GM18511 (cell line): ENCODE results near the gene MYL12A.
A peak's percentile ranks its signal among the peaks of the same experiment; 100 is the strongest.
"Not testable (repeated sequence)": the region's sequence is repeated elsewhere in the genome, so short reads cannot be mapped to it uniquely, and the experiment has no call there.

Experiments
- ATAC-seq: cut with Tn5 transposase; IDR thresholded peaks from one replicate; pipeline ENCODE4 v1.9.1; 2021; ENCODE audit warnings: mild to moderate bottlenecking, moderate library complexity; ENCODE audit not compliant: unreplicated experiment

The MYL12A gene

GRCh38 chr18:3247240-3248061 is at the start of gene MYL12A:
Gene MYL12A (plus strand): TSS chr18:3247801. CDS start chr18:3253248, 5,447 bp downstream.
- ATAC-seq, result peak; percentile 85

DNA sequence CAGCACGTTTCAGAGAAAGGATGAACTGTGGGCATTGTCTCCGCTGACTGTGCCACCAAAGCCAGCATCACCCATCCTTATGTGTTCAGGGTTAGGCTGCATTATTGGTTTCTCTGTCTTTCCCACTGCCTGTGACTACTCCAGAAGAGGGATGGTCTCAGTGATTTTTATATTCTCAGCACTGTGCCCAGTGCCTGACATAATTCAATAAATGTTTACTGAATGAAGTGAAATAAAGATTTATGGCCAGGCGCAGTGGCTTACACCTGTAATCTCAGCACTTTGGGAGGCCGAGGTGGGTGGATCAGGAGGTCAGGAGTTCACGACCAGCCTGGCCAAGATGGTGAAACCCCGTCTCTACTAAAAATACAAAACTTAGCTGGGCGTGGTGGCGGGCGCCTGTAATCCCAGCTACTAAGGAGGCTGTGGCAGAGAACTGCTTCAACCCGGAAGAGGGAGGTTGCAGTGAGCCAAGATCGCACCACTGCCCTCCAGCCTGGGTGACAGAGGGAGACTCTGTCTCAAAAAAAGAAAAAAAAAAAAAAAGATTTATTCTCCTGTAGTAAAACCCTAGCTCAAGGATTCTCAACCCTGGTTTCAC is 49.2 kb upstream of the MYL12A start:
- not testable (repeated sequence) for ATAC-seq

- no peak for ATAC-seq
These were observed 47.5 kb upstream of the MYL12A start for GRCh38 chr18:3199942-3200645.

GRCh38 chr18:3205239-3205638 is 42.4 kb upstream of the MYL12A start:
- no peak for ATAC-seq

DNA sequence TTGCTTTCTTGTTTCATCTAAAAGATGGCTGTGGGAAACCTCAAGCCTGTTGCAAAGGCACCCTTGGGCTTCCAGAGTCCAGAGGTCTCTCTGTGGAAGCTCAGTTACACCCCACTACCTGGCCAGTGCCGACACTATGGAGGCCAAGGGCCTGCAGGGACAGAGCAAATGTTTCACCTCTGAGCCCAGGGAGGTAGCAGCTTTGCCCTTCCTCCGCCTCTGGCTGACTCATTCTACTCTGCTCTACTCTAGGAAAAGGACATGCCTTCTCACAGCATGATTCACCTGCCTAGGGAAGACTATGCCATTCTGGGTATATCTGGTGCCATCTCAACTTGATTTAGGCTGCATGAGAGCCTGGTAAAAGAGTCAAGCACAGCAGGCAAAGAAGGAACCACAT is 40.0 kb upstream of the MYL12A start:
- no peak for ATAC-seq

DNA sequence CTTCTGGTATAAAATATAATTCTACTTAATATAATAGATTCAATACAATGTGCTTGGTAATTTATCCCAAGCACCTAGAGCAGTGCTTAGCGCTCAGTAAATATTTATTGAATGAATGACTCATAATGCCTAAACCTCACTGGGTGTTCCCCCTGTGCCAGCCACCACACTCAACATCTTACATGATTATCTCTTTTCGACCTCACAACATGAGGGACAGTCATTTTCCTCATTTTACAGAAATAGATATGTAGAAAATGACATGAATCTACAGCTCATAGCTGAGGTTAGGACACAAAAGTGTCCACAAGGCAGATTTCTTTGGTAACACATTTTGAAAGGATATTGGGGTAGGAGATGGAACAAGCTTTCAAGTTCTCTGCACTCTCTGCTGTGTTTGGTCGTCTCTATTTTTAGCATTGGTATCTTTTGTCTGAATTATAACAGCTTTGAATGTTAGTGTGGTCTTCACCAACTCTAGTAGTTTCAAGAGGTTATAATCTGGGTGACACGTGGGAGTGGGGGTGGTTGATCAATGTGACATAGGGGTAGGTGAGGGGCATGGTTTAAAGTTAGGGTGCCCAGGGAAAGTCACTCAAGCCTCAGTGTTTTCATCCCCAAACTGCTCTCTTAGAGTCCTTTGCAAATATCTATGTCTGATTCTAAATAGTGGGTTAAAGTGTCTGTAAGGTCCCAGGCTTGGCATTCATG is 37.6 kb upstream of the MYL12A start:
- peak; percentile 92 for ATAC-seq

DNA sequence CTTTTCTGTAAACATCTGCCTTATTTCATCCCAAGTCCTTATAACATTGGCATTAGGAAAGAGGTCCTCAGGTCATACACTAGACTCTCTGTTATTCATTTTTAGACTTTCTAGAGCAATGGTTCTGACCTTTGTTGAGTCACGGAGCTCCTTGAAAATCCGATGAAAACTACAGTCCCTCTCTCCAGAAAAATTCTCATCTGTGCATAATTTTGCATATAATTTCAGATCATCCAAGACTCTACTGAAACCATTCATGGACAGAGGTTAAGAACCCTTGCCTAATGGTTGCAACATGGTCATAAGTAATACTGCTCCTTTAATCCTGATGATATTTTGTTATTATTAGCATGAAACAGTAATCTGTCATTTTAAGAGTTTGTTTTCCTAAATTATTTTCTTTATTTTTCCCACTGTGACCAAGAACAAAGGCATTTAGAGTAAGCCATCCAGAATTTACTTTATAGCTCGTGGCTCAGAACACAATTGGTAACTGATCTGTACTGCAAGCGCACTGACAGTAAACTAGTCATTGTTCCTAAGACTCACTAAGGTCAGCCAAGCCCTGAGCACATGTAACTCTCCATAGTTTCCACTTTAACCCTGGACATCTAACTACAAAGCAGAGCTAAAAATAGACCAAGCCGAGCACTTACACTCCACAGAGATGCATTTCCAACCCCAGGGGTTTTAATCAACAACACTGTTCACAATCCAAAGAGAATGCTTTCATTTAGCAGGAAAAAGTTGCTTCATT is 36.2 kb upstream of the MYL12A start:
- ATAC-seq, result no peak

DNA sequence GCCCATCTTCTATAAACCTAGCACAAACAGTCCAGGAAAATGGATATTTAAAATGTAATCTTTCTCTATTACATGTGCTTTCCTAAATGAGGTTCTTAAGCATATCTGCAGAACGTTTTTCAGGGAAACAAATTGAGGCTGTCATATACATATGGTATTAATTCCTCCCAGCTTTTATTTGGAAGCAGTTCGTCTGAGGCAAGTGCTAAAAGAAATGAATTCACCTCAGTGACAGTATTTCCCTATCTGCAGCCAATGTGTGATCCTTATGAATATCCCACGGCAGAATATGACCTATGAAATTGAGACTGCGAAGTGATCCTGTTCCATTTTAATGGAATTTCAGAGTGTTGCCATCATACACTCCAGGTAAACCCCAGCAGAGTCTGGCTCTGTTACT is 34.9 kb upstream of the MYL12A start:
- ATAC-seq, result no peak

GRCh38 chr18:3213300-3214059 is 34.1 kb upstream of the MYL12A start:
- no peak for ATAC-seq

- no peak for ATAC-seq
These were observed 32.6 kb upstream of the MYL12A start for GRCh38 chr18:3214855-3215637.

- no peak for ATAC-seq
These were observed 30.6 kb upstream of the MYL12A start for GRCh38 chr18:3216987-3217386.

- ATAC-seq, result no peak
These were observed 29.5 kb upstream of the MYL12A start for GRCh38 chr18:3217948-3218647.

- no peak for ATAC-seq
These were observed 28.8 kb upstream of the MYL12A start for GRCh38 chr18:3218819-3219218.

- ATAC-seq, result no peak
These were observed 28.4 kb upstream of the MYL12A start for GRCh38 chr18:3219241-3219630.

DNA sequence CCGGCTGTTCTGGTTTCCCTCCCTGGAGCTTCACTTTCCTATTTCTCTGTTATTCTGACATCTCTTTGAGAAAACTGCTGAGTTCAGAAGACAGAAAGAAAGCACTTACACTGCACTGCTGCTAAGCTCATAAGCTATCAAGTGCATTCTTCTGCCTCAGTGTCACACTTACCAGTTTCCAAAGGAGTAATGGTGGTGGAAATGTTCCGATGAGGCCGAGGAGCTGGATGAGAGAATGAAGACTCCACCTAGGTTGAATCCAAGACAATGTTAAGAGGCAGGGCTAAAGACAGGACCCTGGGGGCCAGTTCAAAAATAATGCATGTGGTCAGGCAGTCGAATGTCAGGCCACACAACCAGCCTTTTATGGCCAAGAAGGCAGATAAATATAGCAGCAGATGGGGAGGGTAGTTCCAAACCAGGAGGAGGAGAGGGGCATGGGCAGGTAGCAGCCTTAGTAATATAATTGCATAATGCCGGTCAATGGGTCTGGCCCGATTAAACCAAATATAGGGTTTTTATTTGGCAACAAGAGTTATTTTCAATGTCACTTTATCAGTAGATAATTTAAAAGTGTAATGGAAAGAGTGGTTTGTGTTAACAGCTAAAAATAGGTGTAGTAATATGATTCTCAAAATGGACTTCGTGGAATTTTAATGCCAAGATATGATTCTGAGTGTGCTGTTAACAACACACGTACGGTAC is 27.8 kb upstream of the MYL12A start, which contains the start of gene MYOM1:
Gene MYOM1 (minus strand): TSS at position 338 of the 705 bp plus-strand sequence. CDS start 4,745 bp downstream, outside the sequence.
- ATAC-seq, result no peak

DNA sequence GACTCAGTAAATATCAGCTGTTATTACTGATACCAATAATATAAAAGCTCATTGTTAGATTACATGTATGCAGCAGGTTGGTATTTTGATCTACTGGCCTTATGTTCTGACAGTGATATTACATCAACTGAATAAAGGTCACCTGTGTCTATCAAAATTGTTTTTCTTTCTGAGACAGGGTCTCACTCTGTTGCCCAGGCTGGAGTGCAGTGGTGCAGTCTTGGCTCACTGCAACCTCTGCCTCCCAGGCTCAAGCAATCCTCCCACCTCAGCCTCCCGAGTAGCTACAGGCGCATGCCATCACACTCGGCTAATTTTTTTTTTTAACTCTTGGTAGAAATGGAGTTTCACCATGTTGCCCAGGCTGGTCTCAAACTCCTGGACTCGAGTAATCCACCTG is 26.7 kb upstream of the MYL12A start:
- ATAC-seq, result not testable (repeated sequence)

- ATAC-seq, result no peak
These were observed 26.1 kb upstream of the MYL12A start for GRCh38 chr18:3221496-3221895.

- ATAC-seq, result no peak
These were observed 24.2 kb upstream of the MYL12A start for GRCh38 chr18:3223356-3223755.
